Psoas muscle (tissue), 8 donors: ENCODE measurements around the gene LRBA. TPM values are rescaled to one million over a fixed set of nuclear protein-coding genes. Genes with fewer than 3 reads are reported as not detected.

Experiments used
- ATAC-seq, 4 donors: fragments of 200-7000 bp; cut with Tn5 transposase; one replicate each; pipeline ENCODE4 v1.9.1; 2020; ENCODE audit warnings: moderate library complexity in 3 of 4, mild to moderate bottlenecking in 2 of 4
- DNase-seq, 2 donors: peaks; one replicate each; pipeline ENCODE4 v3.0.0-alpha.2; 2020
- H3K27ac ChIP-seq: fragments of 200-600 bp; one replicate; pipeline ENCODE4 v1.8.0; 2022
- H3K27me3 ChIP-seq, 3 donors: fragments of 200-600 bp in 1 of 3; one replicate each; pipeline versions ENCODE4 v1.6.1 to v1.8.0; 2013 to 2022; ENCODE audit warnings: low read length in 2 of 3, mild to moderate bottlenecking in 2 of 3, moderate library complexity in 1 of 3; ENCODE audit not compliant: insufficient read depth in 3 of 3
- H3K36me3 ChIP-seq, 2 donors: fragments of 200-600 bp in 1 of 2; one replicate each; pipeline versions ENCODE4 v1.6.1 to v1.8.0; 2013 to 2022; ENCODE audit warnings: low read depth in 1 of 2, mild to moderate bottlenecking in 1 of 2, moderate library complexity in 1 of 2; ENCODE audit not compliant: insufficient read depth in 1 of 2
- H3K4me1 ChIP-seq: fragments of 200-600 bp; one replicate; pipeline ENCODE4 v1.8.0; 2022
- H3K4me3 ChIP-seq: fragments of 200-600 bp; one replicate; pipeline ENCODE4 v1.8.0; 2022; ENCODE audit warnings: mild to moderate bottlenecking
- H3K9me3 ChIP-seq: fragments of 200-600 bp; one replicate; pipeline ENCODE4 v1.8.0; 2022
- WGBS, 3 donors: extraction: QIAGEN DNeasy Blood & Tissue Kit; methylation state at CpG; one replicate each; pipeline versions ENCODE4 v1.1.6 to v1.1.7; 2013; 5-methylcytosine and 5-hydroxymethylcytosine counted together
- intact Hi-C, 2 donors: fragments of 100-400 bp; cut with DNase I; formaldehyde crosslinking; loops; one replicate each; pipeline versions ENCODE4 v1.11.0 to v1.14.2; 2022
- polyA plus RNA-seq, 3 donors: library from polyadenylated mRNA; stranded (reverse); fragments of 200-250 nt; gene quantifications; one replicate each; pipeline ENCODE4 v1.2.3, GENCODE V29; 2013
- total RNA-seq, 4 donors: library from RNA; stranded (reverse); fragmentation: NEBNext Ultra II Directional in 2 of 4; extraction: Animal tissue kit (Norgen Biotek cat#: 25700) in 2 of 4; gene quantifications; one replicate each; pipeline versions ENCODE4 v1.2.1 to v1.2.4, GENCODE V29; 2021 to 2023
- TF ChIP-seq, protein P1 (sequence below): fragments of 200-600 bp; IDR thresholded peaks from one replicate; pipeline ENCODE4 v1.8.0; 2022; ENCODE audit warnings: antibody characterized with exemption
- donor health status: healthy with polysubstance abuse.
- donor health status: DM: no; HTN: no; CAD: no; lungs with moderate emphysema.
- donor health status: Bipolar disorder and iron deficiency.
- donor health status: healthy.
- donor health status: DM: yes; HTN: yes; CAD: no.
- donor health status: DM: no; HTN: no; CAD: no.
- donor health status: DM: no; HTN: no; CAD: no.
- donor health status: DM: yes; HTN: yes; CAD: no.

LRBA gene
- total and polyA plus RNA-seq, 7 donors = 2.9 to 10.6 (median 6.4) TPM

DNA sequence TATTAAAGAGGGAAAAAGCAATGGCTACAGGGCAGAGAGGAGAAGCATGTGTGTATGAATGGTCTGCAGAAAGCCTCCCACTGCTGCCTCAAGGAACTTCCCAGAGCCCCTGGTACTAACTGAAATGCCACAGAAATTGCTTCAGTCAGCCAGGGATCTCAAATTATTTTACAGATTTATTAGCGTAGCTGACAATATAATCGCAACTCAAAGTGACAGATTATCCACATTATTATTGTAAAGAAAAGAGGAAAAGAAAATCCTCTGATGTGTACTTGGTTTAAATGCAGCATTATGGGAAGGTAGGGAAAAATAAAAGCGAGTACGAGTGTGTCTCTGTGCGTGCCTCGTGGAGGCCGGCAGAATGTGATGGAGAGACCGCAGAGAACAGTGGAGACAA lies 734.1 kb downstream of the LRBA start:
- Histone ChIP-seq H3K36me3 (peaks cover 0 to 22% of the 10 kb centered on the region in 2 donors), H3K27ac (no peak overlapping the region), H3K27me3 (no peaks in the 10 kb centered on the region), H3K4me3 (no peak overlapping the region), H3K9me3 (no peaks in the 10 kb centered on the region), H3K4me1 (no peaks in the 10 kb centered on the region)
- ATAC-seq = no peak
- 95 to 96% (median 96%) methylated on average over 8 of the region's 8 CpGs for WGBS, 3 donors
- intact Hi-C loops = no loop called here
- DNase-seq = no peak
- TF ChIP-seq, protein P1, sequence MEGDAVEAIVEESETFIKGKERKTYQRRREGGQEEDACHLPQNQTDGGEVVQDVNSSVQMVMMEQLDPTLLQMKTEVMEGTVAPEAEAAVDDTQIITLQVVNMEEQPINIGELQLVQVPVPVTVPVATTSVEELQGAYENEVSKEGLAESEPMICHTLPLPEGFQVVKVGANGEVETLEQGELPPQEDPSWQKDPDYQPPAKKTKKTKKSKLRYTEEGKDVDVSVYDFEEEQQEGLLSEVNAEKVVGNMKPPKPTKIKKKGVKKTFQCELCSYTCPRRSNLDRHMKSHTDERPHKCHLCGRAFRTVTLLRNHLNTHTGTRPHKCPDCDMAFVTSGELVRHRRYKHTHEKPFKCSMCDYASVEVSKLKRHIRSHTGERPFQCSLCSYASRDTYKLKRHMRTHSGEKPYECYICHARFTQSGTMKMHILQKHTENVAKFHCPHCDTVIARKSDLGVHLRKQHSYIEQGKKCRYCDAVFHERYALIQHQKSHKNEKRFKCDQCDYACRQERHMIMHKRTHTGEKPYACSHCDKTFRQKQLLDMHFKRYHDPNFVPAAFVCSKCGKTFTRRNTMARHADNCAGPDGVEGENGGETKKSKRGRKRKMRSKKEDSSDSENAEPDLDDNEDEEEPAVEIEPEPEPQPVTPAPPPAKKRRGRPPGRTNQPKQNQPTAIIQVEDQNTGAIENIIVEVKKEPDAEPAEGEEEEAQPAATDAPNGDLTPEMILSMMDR = no peak

DNA sequence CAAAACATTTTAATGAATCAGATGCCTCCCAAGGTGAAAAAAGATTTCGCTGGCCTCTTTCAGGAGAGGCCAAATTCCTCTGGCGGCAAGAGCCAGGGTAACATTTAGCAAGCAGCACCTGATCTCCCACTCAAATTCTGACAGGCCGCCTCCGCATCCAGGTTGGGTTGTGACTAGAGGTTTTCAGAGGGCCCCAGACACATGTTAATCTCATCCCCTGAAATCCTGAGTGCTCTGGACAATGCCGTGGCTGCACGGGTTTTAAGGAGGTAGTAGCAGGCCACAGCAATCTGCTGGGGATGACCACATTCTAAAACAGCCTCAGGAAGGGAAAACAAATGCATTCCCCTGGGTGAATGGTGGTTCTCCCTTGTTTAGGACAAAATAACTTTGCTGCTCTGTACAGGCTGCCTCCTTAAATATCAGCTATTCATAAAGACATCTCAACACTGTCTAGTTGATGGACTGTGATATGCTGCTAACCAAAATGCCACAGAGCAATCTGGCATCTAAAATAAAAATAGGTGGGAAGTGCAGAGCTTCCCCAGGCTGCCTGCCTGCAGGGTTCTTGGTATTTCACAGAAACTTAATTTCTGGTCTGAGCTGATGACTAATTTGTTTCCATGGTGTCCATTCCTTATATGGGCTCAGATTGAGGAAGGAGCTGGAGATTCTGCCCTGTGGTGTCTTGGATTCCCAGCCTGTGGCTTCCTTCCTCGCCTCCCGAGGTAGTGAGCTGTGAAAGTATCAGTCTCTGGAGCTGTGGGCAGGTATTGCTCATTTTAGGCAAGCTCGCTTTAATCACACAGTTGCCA lies 734.8 kb downstream of the LRBA start:
- no peaks in the 10 kb centered on the region for H3K9me3 ChIP-seq
- intact Hi-C loops = no loop called here
- no peak for DNase-seq
- no peaks in the 10 kb centered on the region for H3K4me1 ChIP-seq
- no peak overlapping the region for H3K27ac ChIP-seq
- TF ChIP-seq, protein P1 = no peak
- no peaks in the 10 kb centered on the region for H3K27me3 ChIP-seq
- WGBS, 3 donors = 69 to 81% (median 76%) methylated on average over 9 of the region's 9 CpGs
- no peak overlapping the region for H3K4me3 ChIP-seq
- no peak for ATAC-seq
- H3K36me3 ChIP-seq = peaks cover 0 to 15% of the 10 kb centered on the region in 2 donors

DNA sequence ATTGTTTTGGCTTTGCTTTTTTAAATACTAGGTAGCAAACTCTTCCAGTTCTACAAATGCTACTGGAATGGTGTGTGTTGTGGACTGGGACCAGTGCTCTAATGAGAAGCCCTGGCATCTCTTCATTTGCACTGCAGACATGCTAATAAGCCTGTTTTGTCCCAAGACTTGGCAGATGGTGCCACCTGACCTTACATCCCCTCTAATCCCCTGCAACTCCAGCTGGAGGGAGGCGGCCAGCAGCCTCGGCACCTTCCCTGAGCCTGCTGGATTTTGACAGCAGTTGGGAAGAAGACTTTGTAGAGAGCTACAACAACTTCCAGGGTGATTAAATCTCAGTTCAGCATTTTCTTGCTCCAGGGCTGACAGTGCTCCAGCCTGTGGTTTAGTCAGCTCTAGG lies 736.9 kb downstream of the LRBA start:
- DNase-seq = no peak
- H3K9me3 ChIP-seq = peaks cover under 1% of the 10 kb centered on the region
- no peak overlapping the region for H3K27ac ChIP-seq
- H3K27me3 ChIP-seq = no peaks in the 10 kb centered on the region
- no peak for ATAC-seq
- 13 to 65% (median 36%) methylated on average over 2 of the region's 2 CpGs for WGBS, 3 donors
- intact Hi-C loops = no loop called here
- TF ChIP-seq, protein P1 = no peak
- H3K36me3 ChIP-seq = peaks cover 0 to 10% of the 10 kb centered on the region in 2 donors
- no peak overlapping the region for H3K4me3 ChIP-seq
- H3K4me1 ChIP-seq = no peaks in the 10 kb centered on the region

DNA sequence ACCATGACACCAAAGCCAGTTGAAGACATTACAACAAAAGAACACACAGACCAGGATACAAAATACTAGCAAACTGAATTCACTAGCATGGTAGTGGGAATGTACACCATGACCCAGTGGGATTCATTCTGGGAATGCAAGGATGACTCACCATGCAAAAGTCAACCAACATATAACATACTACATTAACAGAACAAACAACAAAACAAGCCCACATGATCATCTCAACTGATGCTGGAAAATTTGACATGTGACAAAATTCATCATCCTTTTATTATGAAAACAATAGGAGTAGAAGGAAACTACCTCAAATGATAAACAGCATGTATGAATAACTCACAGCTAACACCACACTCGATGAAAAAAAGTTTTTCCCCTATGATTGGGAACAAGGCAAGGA lies 746.6 kb downstream of the LRBA start:
- Histone ChIP-seq H3K4me3 (no peak overlapping the region), H3K27ac (no peak overlapping the region), H3K4me1 (no peaks in the 10 kb centered on the region), H3K9me3 (peaks cover 4% of the 10 kb centered on the region), H3K36me3 (peaks cover 0 to 12% of the 10 kb centered on the region in 2 donors), H3K27me3 (no peaks in the 10 kb centered on the region)
- intact Hi-C loops = no loop called here
- WGBS, 3 donors = 94 to 100% (median 96%) methylated on average over 1 of the region's 1 CpG
- TF ChIP-seq, protein P1 = no peak
- no peak for ATAC-seq
- DNase-seq = no peak
